ENCODE results near the gene DOCK2. TPM values are rescaled to one million over a fixed set of nuclear protein-coding genes. Genes with fewer than 3 reads are reported as not detected.

Gene DOCK2
- polyA plus RNA-seq, 2 of the 4 experiments (the other 2 are of a cell fraction) = 2.1 to 4.6 TPM

DNA sequence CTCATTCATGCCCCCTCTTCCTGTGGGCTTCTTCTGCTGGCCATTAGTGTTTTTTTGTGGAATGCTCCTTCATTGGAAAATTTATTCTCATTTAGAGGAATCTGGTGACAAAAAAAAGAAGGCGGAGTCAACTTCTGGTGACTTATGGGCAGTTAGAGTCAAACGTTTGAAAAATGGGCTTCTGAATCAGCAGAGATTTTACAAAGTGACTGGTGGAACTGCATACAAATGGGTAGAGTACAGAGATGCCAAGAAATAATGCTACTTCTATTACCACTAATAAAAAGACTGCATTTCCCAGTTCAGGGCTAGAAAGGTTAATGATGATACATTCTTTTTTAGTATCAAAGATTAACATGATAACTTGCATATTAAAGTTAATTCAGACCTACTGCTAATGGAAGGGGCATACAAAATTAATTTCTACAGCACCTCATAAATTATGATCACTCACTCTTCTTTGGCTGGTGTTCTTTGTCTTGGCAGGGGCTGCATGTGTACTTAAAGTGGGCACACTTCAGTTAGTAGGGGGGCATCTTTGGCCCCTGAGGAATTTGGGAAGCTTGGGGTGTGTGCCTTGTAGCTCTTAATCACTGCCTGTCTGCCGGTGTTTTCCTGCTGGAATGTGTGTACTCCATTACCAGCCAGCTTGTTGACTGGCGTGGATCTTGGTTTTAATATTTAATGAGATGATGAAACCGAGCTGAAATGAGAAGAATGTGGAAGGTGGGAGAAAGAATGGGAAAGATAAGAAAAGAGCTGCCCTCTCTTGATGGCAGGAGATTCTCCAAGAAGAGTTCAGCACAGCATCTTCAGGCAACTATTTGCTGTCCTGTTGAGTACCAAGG, 148.9 kb downstream of the DOCK2 start (continued):
- TF ChIP-seq ESRRA (IDR thresholded peaks at IDR 0.05; ENCODE audit: borderline replicate concordance, low read length) (no peak), SMC3 (IDR thresholded peaks at IDR 0.05) (no peak), ZFP36 (IDR thresholded peaks at IDR 0.05; ENCODE audit: borderline replicate concordance, partially characterized antibody) (no peak), HDAC2 (IDR thresholded peaks at IDR 0.05) (no peak), MAX (IDR thresholded peaks at IDR 0.05) (0 out of 2 replicates have a peak, but pooled peaks have one; percentile 24), ELK1 (IDR thresholded peaks at IDR 0.05; ENCODE audit: low read depth, low read length) (no peak), BHLHE40 (IDR thresholded peaks at IDR 0.05; ENCODE audit: low read depth, low read length) (no peak), KDM1A (IDR thresholded peaks at IDR 0.05; ENCODE audit: low read depth) (no peak), KDM5A (IDR thresholded peaks at IDR 0.05) (no peak)

DNA sequence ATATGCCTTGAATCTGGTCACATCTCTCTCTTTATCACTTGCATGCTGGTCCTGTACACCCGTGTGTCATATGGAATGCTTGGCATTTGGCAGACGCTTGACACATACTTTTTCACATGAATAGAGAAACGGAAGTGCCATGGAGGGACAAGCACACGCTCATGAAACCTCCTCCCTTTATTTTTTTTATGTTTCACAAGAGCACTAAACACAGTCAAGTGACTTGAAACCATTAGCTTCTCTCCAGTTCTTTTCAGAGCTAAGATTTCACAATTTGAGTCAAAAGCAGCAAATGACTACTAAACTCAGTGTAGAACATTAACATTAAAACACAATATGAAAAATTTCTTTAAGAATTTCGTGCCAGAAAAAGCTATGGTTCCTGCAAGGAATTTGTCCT, 151.1 kb downstream of the DOCK2 start:
- Histone ChIP-seq H3K9me3 (no peaks in the 10 kb centered on the region), H3K4me2 (peak overlapping the region; percentile 32; the same call in 2 of the 3 replicates), H3K4me1 (peaks cover 32% of the 10 kb centered on the region), H3K4me3 (no peak overlapping the region), H3K27ac (peak overlapping the region in 1 of 2 experiments; percentile 10; a peak in 2 of 6 replicates)
- POLR2A ChIA-PET = no interaction called here
- DNase-seq (ENCODE audit: low read depth in 1 of 2, low spot score in 1 of 2) = peak in 1 of 2 experiments; percentile 32
- whole genome bisulfite sequencing (ENCODE audit: missing lambda C conversion rate) = 9% methylated on average over 5 of the region's 5 CpGs
- no peak for TF ChIP-seq POLR2A (IDR thresholded peaks at IDR 0.05; ENCODE audit: low read length)
- no peak for TF ChIP-seq FOXS1 (CRISPR knock-in tag; IDR thresholded peaks at IDR 0.05)
- TF ChIP-seq CHD4 (IDR thresholded peaks at IDR 0.05; ENCODE audit: borderline replicate concordance) = no peak
- TF ChIP-seq JUN (IDR thresholded peaks at IDR 0.05) = no peak
- TF ChIP-seq, protein P1, sequence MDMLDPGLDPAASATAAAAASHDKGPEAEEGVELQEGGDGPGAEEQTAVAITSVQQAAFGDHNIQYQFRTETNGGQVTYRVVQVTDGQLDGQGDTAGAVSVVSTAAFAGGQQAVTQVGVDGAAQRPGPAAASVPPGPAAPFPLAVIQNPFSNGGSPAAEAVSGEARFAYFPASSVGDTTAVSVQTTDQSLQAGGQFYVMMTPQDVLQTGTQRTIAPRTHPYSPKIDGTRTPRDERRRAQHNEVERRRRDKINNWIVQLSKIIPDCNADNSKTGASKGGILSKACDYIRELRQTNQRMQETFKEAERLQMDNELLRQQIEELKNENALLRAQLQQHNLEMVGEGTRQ (IDR thresholded peaks at IDR 0.05) = no peak
- no peak for TF ChIP-seq NFE2L2 (conservative IDR thresholded peaks at IDR 0.05; ENCODE audit: low read length)
- TF ChIP-seq BHLHE40 (IDR thresholded peaks at IDR 0.05; ENCODE audit: low read depth, low read length) = no peak
- no peak for TF ChIP-seq ZC3H11A (IDR thresholded peaks at IDR 0.05)
- no peak for TF ChIP-seq KDM1A (IDR thresholded peaks at IDR 0.05; ENCODE audit: low read depth)
- TF ChIP-seq MAZ (IDR thresholded peaks at IDR 0.05; ENCODE audit: borderline replicate concordance, low read depth, low read length) = no peak
- TF ChIP-seq RAD21 (conservative IDR thresholded peaks at IDR 0.05 in 1 of 2, IDR thresholded peaks at IDR 0.05 in 1 of 2) = no peak
- no peak for TF ChIP-seq RCOR1 (IDR thresholded peaks at IDR 0.05; ENCODE audit: low read depth, low read length)
- TF ChIP-seq RFX5 (IDR thresholded peaks at IDR 0.05) = no peak
- TF ChIP-seq ESRRA (IDR thresholded peaks at IDR 0.05; ENCODE audit: borderline replicate concordance, low read length) = no peak
- FAIRE-seq = peak; percentile 23
- CTCF ChIA-PET = no interaction called here
- ATAC-seq = peak in 1 of 2 experiments; percentile 55; a peak in 3 of 6 replicates

DNA sequence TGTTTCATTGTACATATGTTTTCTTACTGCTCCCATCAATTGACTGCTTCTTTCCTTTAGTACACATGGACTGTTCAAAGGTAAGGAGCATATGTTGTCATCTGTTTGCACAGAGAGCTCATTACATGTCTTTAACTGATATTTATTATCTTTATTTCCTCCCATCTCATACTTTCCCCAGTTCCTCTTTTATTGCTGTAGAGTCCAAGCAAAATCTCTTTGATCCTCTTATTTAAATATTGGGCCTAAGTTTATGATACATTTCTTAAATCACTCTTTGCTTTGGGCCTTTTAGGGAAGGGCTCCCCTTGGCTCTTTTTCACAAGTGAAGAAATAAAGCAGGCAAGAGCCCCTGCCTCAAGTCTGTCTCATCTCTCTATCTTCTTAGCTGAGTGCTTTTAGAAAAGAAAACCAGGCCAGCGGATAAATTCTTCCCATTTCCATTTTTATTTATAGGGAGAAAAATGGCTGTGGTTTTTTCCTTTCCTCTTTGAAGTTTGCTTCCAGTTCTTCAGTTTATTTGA, 152.4 kb downstream of the DOCK2 start:
- WGBS (ENCODE audit: missing lambda C conversion rate) = 88% methylated on average over 1 of the region's 1 CpG
- no peak overlapping the region for H3K4me2 ChIP-seq
- no peaks in the 10 kb centered on the region for H3K9me3 ChIP-seq
- no peak for DNase-seq (ENCODE audit: low read depth in 1 of 2, low spot score in 1 of 2)
- POLR2A ChIA-PET = no interaction called here
- H3K27ac ChIP-seq = no peak overlapping the region
- no peak for ATAC-seq
- no peak for FAIRE-seq
- CTCF ChIA-PET = interaction anchor here (2.2 kb wide), 1 partner anchor 10 kb away, joined by 6 read pairs; no protein-coding TSS in a partner anchor
- no peak for TF ChIP-seq CHD2 (IDR thresholded peaks at IDR 0.05; ENCODE audit: low read length, partially characterized antibody)
- no peak for TF ChIP-seq ELK1 (IDR thresholded peaks at IDR 0.05; ENCODE audit: low read depth, low read length)
- no peak for TF ChIP-seq FOSL2 (IDR thresholded peaks at IDR 0.05)
- TF ChIP-seq FOSL2 (CRISPR knock-in tag; IDR thresholded peaks at IDR 0.05) = no peak
- no peak for TF ChIP-seq CEBPB (IDR thresholded peaks at IDR 0.05)
- TF ChIP-seq MAX (IDR thresholded peaks at IDR 0.05) = no peak
- TF ChIP-seq POLR2AphosphoS2 (conservative IDR thresholded peaks at IDR 0.05; ENCODE audit: low read length) = no peak
- no peak for TF ChIP-seq CBX8 (IDR thresholded peaks at IDR 0.05)
- TF ChIP-seq, protein P2, sequence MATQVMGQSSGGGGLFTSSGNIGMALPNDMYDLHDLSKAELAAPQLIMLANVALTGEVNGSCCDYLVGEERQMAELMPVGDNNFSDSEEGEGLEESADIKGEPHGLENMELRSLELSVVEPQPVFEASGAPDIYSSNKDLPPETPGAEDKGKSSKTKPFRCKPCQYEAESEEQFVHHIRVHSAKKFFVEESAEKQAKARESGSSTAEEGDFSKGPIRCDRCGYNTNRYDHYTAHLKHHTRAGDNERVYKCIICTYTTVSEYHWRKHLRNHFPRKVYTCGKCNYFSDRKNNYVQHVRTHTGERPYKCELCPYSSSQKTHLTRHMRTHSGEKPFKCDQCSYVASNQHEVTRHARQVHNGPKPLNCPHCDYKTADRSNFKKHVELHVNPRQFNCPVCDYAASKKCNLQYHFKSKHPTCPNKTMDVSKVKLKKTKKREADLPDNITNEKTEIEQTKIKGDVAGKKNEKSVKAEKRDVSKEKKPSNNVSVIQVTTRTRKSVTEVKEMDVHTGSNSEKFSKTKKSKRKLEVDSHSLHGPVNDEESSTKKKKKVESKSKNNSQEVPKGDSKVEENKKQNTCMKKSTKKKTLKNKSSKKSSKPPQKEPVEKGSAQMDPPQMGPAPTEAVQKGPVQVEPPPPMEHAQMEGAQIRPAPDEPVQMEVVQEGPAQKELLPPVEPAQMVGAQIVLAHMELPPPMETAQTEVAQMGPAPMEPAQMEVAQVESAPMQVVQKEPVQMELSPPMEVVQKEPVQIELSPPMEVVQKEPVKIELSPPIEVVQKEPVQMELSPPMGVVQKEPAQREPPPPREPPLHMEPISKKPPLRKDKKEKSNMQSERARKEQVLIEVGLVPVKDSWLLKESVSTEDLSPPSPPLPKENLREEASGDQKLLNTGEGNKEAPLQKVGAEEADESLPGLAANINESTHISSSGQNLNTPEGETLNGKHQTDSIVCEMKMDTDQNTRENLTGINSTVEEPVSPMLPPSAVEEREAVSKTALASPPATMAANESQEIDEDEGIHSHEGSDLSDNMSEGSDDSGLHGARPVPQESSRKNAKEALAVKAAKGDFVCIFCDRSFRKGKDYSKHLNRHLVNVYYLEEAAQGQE (IDR thresholded peaks at IDR 0.05) = no peak
- TF ChIP-seq FOXS1 (CRISPR knock-in tag; IDR thresholded peaks at IDR 0.05) = no peak
- H3K4me1 ChIP-seq = peaks cover 32% of the 10 kb centered on the region
- H3K4me3 ChIP-seq = no peak overlapping the region

Measured in A549 (cell line).